RPMI7951 (cell line): Measurements from ENCODE around the gene KRTAP3-3. TPM values are rescaled to one million over a fixed set of nuclear protein-coding genes. Genes with fewer than 3 reads are reported as not detected.
A peak's percentile ranks its signal among the peaks of the same experiment; 100 is the strongest.
"Not testable (repeated sequence)": the region's sequence is repeated elsewhere in the genome, so short reads cannot be mapped to it uniquely, and the experiment has no call there.

Experiments
- DNase-seq: peaks from one replicate; pipeline ENCODE4 v3.0.0-alpha.2; 2012; ENCODE audit warnings: low read depth
- total RNA-seq: library from RNA; depleted of rRNA; stranded (reverse); fragments of >200 nt; shearing (Covaris generic); gene quantifications from 2 replicates; pipeline ENCODE4 v1.2.3, GENCODE V29; 2014

Gene KRTAP3-3
- total RNA-seq, 1 experiment from 2014 or later = not detected

GRCh38 chr17:41004397-41004796, 10.4 kb upstream of the KRTAP3-3 start:
- no peak for DNase-seq

- no peak for DNase-seq
Observed at GRCh38 chr17:41003926-41004325, 10.0 kb upstream of the KRTAP3-3 start.

- DNase-seq = no peak
Observed at GRCh38 chr17:41002814-41003213, 8.8 kb upstream of the KRTAP3-3 start.

GRCh38 chr17:41001795-41002194, 7.8 kb upstream of the KRTAP3-3 start:
- no peak for DNase-seq

- DNase-seq = not testable (repeated sequence)
Observed at GRCh38 chr17:40999563-40999962, 5.6 kb upstream of the KRTAP3-3 start, which contains the start of gene KRTAP3-2. Gene KRTAP3-2 (minus strand): TSS chr17:40999906. CDS start chr17:40999853, 53 bp downstream.

- no peak for DNase-seq
Observed at GRCh38 chr17:40997361-40997760, 3.4 kb upstream of the KRTAP3-3 start.

- peak; percentile 49 for DNase-seq
Observed at GRCh38 chr17:40996829-40997228, 2.9 kb upstream of the KRTAP3-3 start.

GRCh38 chr17:40995116-40995515, 1.2 kb upstream of the KRTAP3-3 start:
- DNase-seq = no peak

GRCh38 chr17:40993084-40993483, 880 bp downstream of the KRTAP3-3 start:
- no peak for DNase-seq

- no peak for DNase-seq
Observed at GRCh38 chr17:40992666-40993065, 1.3 kb downstream of the KRTAP3-3 start.

- DNase-seq = peak; percentile 9
Observed at GRCh38 chr17:40986920-40987319, 7.0 kb downstream of the KRTAP3-3 start.

- DNase-seq = no peak
Observed at GRCh38 chr17:40984226-40984625, 9.7 kb downstream of the KRTAP3-3 start, which contains the start of gene KRT40. Gene KRT40 (minus strand): TSS chr17:40984326. CDS start chr17:40984273, 53 bp downstream.

GRCh38 chr17:40981115-40981514, 12.8 kb downstream of the KRTAP3-3 start:
- no peak for DNase-seq

- DNase-seq = peak; percentile 23
Observed at GRCh38 chr17:40980596-40980995, 13.4 kb downstream of the KRTAP3-3 start.

GRCh38 chr17:40980117-40980516, 13.8 kb downstream of the KRTAP3-3 start:
- no peak for DNase-seq

GRCh38 chr17:40978575-40979151, 15.3 kb downstream of the KRTAP3-3 start:
- DNase-seq = no peak

- no peak for DNase-seq
Observed at GRCh38 chr17:40975516-40975915, 18.4 kb downstream of the KRTAP3-3 start.

- no peak for DNase-seq
Observed at GRCh38 chr17:40974366-40974765, 19.6 kb downstream of the KRTAP3-3 start.

GRCh38 chr17:40967582-40967981, 26.4 kb downstream of the KRTAP3-3 start:
- DNase-seq = no peak

GRCh38 chr17:40966848-40967247, 27.1 kb downstream of the KRTAP3-3 start, which contains the start of gene KRT39:
Gene KRT39 (minus strand): TSS chr17:40966948. CDS start chr17:40966856, 92 bp downstream.
- no peak for DNase-seq

GRCh38 chr17:40963838-40964237, 30.1 kb downstream of the KRTAP3-3 start:
- DNase-seq = peak; percentile 50

- DNase-seq = no peak
Observed at GRCh38 chr17:40962059-40962561, 31.9 kb downstream of the KRTAP3-3 start.

GRCh38 chr17:40961591-40961990, 32.4 kb downstream of the KRTAP3-3 start:
- DNase-seq = no peak

GRCh38 chr17:40960144-40960543, 33.8 kb downstream of the KRTAP3-3 start:
- DNase-seq = no peak
